Panc1 (cell line): ENCODE results near the gene KCNQ4.

Experiments
- CTCF ChIP-seq: fragments of 450-650 bp; IDR thresholded peaks from 2 replicates; pipeline ENCODE4 v1.5.1; 2017; ENCODE audit warnings: mild to moderate bottlenecking
- REST ChIP-seq, 2 experiments: IDR thresholded peaks; 2 replicates each; pipeline ENCODE4 v1.6.1; 2011 to 2012; ENCODE audit warnings: low read depth in 2 of 2, control low read depth in 1 of 2, low read length in 1 of 2, mild to moderate bottlenecking in 1 of 2, moderate library complexity in 1 of 2; ENCODE audit not compliant: insufficient read depth in 1 of 2
- TCF7L2 ChIP-seq: IDR thresholded peaks from 2 replicates; pipeline ENCODE4 v1.6.1; 2011; ENCODE audit warnings: mild to moderate bottlenecking, low read depth, low read length, inconsistent platforms

DNA sequence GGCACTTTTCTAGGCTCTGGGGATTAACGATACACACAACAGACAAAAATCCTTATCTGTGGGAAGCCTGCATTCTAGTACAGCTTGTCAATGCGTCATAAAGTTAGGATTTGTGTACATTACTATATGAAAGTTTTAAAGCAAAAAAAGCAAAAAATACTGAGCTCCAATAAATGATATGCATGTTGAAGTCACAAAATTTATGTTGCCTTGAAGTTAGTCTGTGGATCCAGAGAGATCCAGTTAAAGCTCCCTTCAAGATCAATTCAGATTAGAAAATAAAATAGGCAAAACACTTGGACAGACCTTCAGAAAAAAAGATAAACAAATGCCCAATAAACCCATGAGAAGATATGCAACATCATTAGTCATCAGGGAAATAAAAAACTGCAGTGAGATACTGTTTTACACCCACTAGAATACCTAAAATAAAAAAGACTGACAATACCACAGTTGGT is 33.1 kb upstream of the KCNQ4 start:
- no peak for TF ChIP-seq CTCF
- TF ChIP-seq TCF7L2 = no peak
- TF ChIP-seq REST (IDR thresholded peaks at IDR 0.05; ENCODE audit: insufficient read depth in 1 of 2, low read depth in 2 of 2, low read length in 1 of 2) = no peak
